ENCODE data around the gene DPY19L3.

Gene DPY19L3

GRCh38 chr19:32458500-32459123 is 53.0 kb downstream of the DPY19L3 start:
- no peak overlapping the region for H3K4me3 ChIP-seq (ENCODE audit: insufficient read depth, low read depth, low read length, poor library complexity, severe bottlenecking)

GRCh38 chr19:32459204-32459865 is 53.8 kb downstream of the DPY19L3 start:
- no peaks in the 10 kb centered on the region for H3K36me3 ChIP-seq (ENCODE audit: control insufficient read depth, insufficient read depth, low read length)
- H3K27me3 ChIP-seq (replicated peaks; ENCODE audit: control insufficient read depth, insufficient read depth, low read length, poor library complexity, severe bottlenecking) = no peaks in the 10 kb centered on the region
- no peaks in the 10 kb centered on the region for H3K9me3 ChIP-seq (ENCODE audit: control insufficient read depth, low read length)
- no peaks in the 10 kb centered on the region for H3K4me1 ChIP-seq (ENCODE audit: control insufficient read depth, insufficient read depth, low read length, poor library complexity, severe bottlenecking)
- H3K27ac ChIP-seq (ENCODE audit: insufficient read depth, low read length, poor library complexity, severe bottlenecking) = no peak overlapping the region
- DNase-seq = no peak
- no peak overlapping the region for H3K4me3 ChIP-seq (ENCODE audit: insufficient read depth, low read depth, low read length, poor library complexity, severe bottlenecking)

More at GRCh38 chr19:32458500-32459123, 53.0 kb downstream of the DPY19L3 start:
- H3K36me3 ChIP-seq (ENCODE audit: control insufficient read depth, insufficient read depth, low read length) = no peaks in the 10 kb centered on the region
- H3K27me3 ChIP-seq (replicated peaks; ENCODE audit: control insufficient read depth, insufficient read depth, low read length, poor library complexity, severe bottlenecking) = no peaks in the 10 kb centered on the region
- no peaks in the 10 kb centered on the region for H3K4me1 ChIP-seq (ENCODE audit: control insufficient read depth, insufficient read depth, low read length, poor library complexity, severe bottlenecking)
- H3K9me3 ChIP-seq (ENCODE audit: control insufficient read depth, low read length) = no peaks in the 10 kb centered on the region
- H3K27ac ChIP-seq (ENCODE audit: insufficient read depth, low read length, poor library complexity, severe bottlenecking) = no peak overlapping the region
- DNase-seq = no peak

- Histone ChIP-seq H3K4me3 (ENCODE audit: insufficient read depth, low read depth, low read length, poor library complexity, severe bottlenecking) (no peak overlapping the region), H3K4me1 (ENCODE audit: control insufficient read depth, insufficient read depth, low read length, poor library complexity, severe bottlenecking) (no peaks in the 10 kb centered on the region), H3K36me3 (ENCODE audit: control insufficient read depth, insufficient read depth, low read length) (no peaks in the 10 kb centered on the region), H3K9me3 (ENCODE audit: control insufficient read depth, low read length) (no peaks in the 10 kb centered on the region), H3K27me3 (replicated peaks; ENCODE audit: control insufficient read depth, insufficient read depth, low read length, poor library complexity, severe bottlenecking) (no peaks in the 10 kb centered on the region), H3K27ac (ENCODE audit: insufficient read depth, low read length, poor library complexity, severe bottlenecking) (no peak overlapping the region)
- DNase-seq = no peak
These were observed 54.9 kb downstream of the DPY19L3 start for GRCh38 chr19:32460476-32460875.

- no peaks in the 10 kb centered on the region for H3K9me3 ChIP-seq (ENCODE audit: control insufficient read depth, low read length)
- H3K27ac ChIP-seq (ENCODE audit: insufficient read depth, low read length, poor library complexity, severe bottlenecking) = no peak overlapping the region
- no peaks in the 10 kb centered on the region for H3K27me3 ChIP-seq (replicated peaks; ENCODE audit: control insufficient read depth, insufficient read depth, low read length, poor library complexity, severe bottlenecking)
- H3K4me3 ChIP-seq (ENCODE audit: insufficient read depth, low read depth, low read length, poor library complexity, severe bottlenecking) = no peak overlapping the region
- no peaks in the 10 kb centered on the region for H3K4me1 ChIP-seq (ENCODE audit: control insufficient read depth, insufficient read depth, low read length, poor library complexity, severe bottlenecking)
- no peak for DNase-seq
- H3K36me3 ChIP-seq (ENCODE audit: control insufficient read depth, insufficient read depth, low read length) = no peaks in the 10 kb centered on the region
These were observed 58.7 kb downstream of the DPY19L3 start for GRCh38 chr19:32464279-32464678.

- DNase-seq = no peak
- Histone ChIP-seq H3K4me3 (ENCODE audit: insufficient read depth, low read depth, low read length, poor library complexity, severe bottlenecking) (no peak overlapping the region), H3K4me1 (ENCODE audit: control insufficient read depth, insufficient read depth, low read length, poor library complexity, severe bottlenecking) (no peaks in the 10 kb centered on the region), H3K36me3 (ENCODE audit: control insufficient read depth, insufficient read depth, low read length) (no peaks in the 10 kb centered on the region), H3K27me3 (replicated peaks; ENCODE audit: control insufficient read depth, insufficient read depth, low read length, poor library complexity, severe bottlenecking) (no peaks in the 10 kb centered on the region), H3K27ac (ENCODE audit: insufficient read depth, low read length, poor library complexity, severe bottlenecking) (no peak overlapping the region), H3K9me3 (ENCODE audit: control insufficient read depth, low read length) (no peaks in the 10 kb centered on the region)
These were observed 59.6 kb downstream of the DPY19L3 start for GRCh38 chr19:32465176-32465575.

GRCh38 chr19:32469795-32470194 is 64.2 kb downstream of the DPY19L3 start:
- H3K4me1 ChIP-seq (ENCODE audit: control insufficient read depth, insufficient read depth, low read length, poor library complexity, severe bottlenecking) = no peaks in the 10 kb centered on the region
- no peaks in the 10 kb centered on the region for H3K9me3 ChIP-seq (ENCODE audit: control insufficient read depth, low read length)
- H3K27me3 ChIP-seq (replicated peaks; ENCODE audit: control insufficient read depth, insufficient read depth, low read length, poor library complexity, severe bottlenecking) = no peaks in the 10 kb centered on the region
- H3K4me3 ChIP-seq (ENCODE audit: insufficient read depth, low read depth, low read length, poor library complexity, severe bottlenecking) = no peak overlapping the region
- DNase-seq = no peak
- H3K36me3 ChIP-seq (ENCODE audit: control insufficient read depth, insufficient read depth, low read length) = no peaks in the 10 kb centered on the region
- H3K27ac ChIP-seq (ENCODE audit: insufficient read depth, low read length, poor library complexity, severe bottlenecking) = no peak overlapping the region

- Histone ChIP-seq H3K4me3 (ENCODE audit: insufficient read depth, low read depth, low read length, poor library complexity, severe bottlenecking) (no peak overlapping the region), H3K27me3 (replicated peaks; ENCODE audit: control insufficient read depth, insufficient read depth, low read length, poor library complexity, severe bottlenecking) (no peaks in the 10 kb centered on the region), H3K4me1 (ENCODE audit: control insufficient read depth, insufficient read depth, low read length, poor library complexity, severe bottlenecking) (no peaks in the 10 kb centered on the region), H3K36me3 (ENCODE audit: control insufficient read depth, insufficient read depth, low read length) (no peaks in the 10 kb centered on the region), H3K9me3 (ENCODE audit: control insufficient read depth, low read length) (no peaks in the 10 kb centered on the region), H3K27ac (ENCODE audit: insufficient read depth, low read length, poor library complexity, severe bottlenecking) (no peak overlapping the region)
- no peak for DNase-seq
These were observed 65.5 kb downstream of the DPY19L3 start for GRCh38 chr19:32471095-32471494.

GRCh38 chr19:32471811-32472210 is 66.2 kb downstream of the DPY19L3 start:
- H3K4me3 ChIP-seq (ENCODE audit: insufficient read depth, low read depth, low read length, poor library complexity, severe bottlenecking) = no peak overlapping the region
- no peak overlapping the region for H3K27ac ChIP-seq (ENCODE audit: insufficient read depth, low read length, poor library complexity, severe bottlenecking)
- no peaks in the 10 kb centered on the region for H3K9me3 ChIP-seq (ENCODE audit: control insufficient read depth, low read length)
- no peaks in the 10 kb centered on the region for H3K27me3 ChIP-seq (replicated peaks; ENCODE audit: control insufficient read depth, insufficient read depth, low read length, poor library complexity, severe bottlenecking)
- no peak for DNase-seq
- no peaks in the 10 kb centered on the region for H3K36me3 ChIP-seq (ENCODE audit: control insufficient read depth, insufficient read depth, low read length)
- H3K4me1 ChIP-seq (ENCODE audit: control insufficient read depth, insufficient read depth, low read length, poor library complexity, severe bottlenecking) = no peaks in the 10 kb centered on the region

GRCh38 chr19:32475141-32476031 is 69.8 kb downstream of the DPY19L3 start:
- no peaks in the 10 kb centered on the region for H3K4me1 ChIP-seq (ENCODE audit: control insufficient read depth, insufficient read depth, low read length, poor library complexity, severe bottlenecking)
- H3K9me3 ChIP-seq (ENCODE audit: control insufficient read depth, low read length) = no peaks in the 10 kb centered on the region
- no peak overlapping the region for H3K27ac ChIP-seq (ENCODE audit: insufficient read depth, low read length, poor library complexity, severe bottlenecking)
- no peak for DNase-seq
- no peaks in the 10 kb centered on the region for H3K27me3 ChIP-seq (replicated peaks; ENCODE audit: control insufficient read depth, insufficient read depth, low read length, poor library complexity, severe bottlenecking)
- H3K4me3 ChIP-seq (ENCODE audit: insufficient read depth, low read depth, low read length, poor library complexity, severe bottlenecking) = no peak overlapping the region
- no peaks in the 10 kb centered on the region for H3K36me3 ChIP-seq (ENCODE audit: control insufficient read depth, insufficient read depth, low read length)

- H3K4me1 ChIP-seq (ENCODE audit: control insufficient read depth, insufficient read depth, low read length, poor library complexity, severe bottlenecking) = no peaks in the 10 kb centered on the region
- no peak overlapping the region for H3K4me3 ChIP-seq (ENCODE audit: insufficient read depth, low read depth, low read length, poor library complexity, severe bottlenecking)
- no peaks in the 10 kb centered on the region for H3K9me3 ChIP-seq (ENCODE audit: control insufficient read depth, low read length)
- H3K27ac ChIP-seq (ENCODE audit: insufficient read depth, low read length, poor library complexity, severe bottlenecking) = no peak overlapping the region
- no peak for DNase-seq
- no peaks in the 10 kb centered on the region for H3K36me3 ChIP-seq (ENCODE audit: control insufficient read depth, insufficient read depth, low read length)
- H3K27me3 ChIP-seq (replicated peaks; ENCODE audit: control insufficient read depth, insufficient read depth, low read length, poor library complexity, severe bottlenecking) = no peaks in the 10 kb centered on the region
These were observed 70.4 kb downstream of the DPY19L3 start for GRCh38 chr19:32476032-32476350.
